ENCODE measurements around the gene LIMA1.

DNA sequence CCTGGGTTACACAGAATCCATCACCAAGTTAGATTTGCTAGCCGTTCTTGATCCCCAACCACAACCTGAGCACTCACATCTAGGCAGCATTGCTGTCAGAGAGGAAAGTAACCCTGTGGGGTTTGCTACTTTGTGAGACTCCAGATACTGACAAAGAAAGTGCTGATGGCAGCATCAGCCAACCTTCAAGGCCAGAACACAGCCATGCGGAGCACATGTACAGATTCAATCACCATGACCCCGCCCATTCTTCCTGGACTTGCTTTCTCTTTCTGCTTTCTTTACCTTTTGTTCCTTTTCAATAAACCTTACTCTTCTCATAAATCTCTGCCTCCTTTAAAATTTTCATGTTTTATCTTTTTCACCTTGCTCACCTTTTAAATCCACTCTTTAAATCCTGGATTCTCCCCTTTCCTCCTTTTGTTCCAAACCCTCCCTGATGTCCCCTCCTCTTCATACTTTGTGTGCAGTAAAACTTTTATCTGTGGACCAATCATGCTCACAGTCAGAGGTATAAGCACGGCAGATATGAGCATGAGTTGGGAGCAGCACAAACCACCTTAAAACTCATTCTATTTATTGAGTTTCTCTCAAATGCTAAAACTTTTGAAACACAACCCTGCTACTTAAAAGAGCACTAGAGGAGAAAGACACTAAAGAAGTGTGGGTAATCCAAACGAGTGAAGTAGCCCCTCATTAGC, 94.3 kb downstream of the LIMA1 start:
- no peak for TF ChIP-seq POLR2A (IDR thresholded peaks at IDR 0.05; ENCODE audit: extremely low read depth, insufficient read length)
- TF ChIP-seq, protein P1, sequence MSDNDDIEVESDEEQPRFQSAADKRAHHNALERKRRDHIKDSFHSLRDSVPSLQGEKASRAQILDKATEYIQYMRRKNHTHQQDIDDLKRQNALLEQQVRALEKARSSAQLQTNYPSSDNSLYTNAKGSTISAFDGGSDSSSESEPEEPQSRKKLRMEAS (IDR thresholded peaks at IDR 0.05; ENCODE audit: low read depth, low read length) = no peak

All from NB4 (cell line).